WTC11 (cell line): Measurements from ENCODE around the gene EIF3B. TPM values are rescaled to one million over a fixed set of nuclear protein-coding genes. Genes with fewer than 3 reads are reported as not detected.

Experiments
- ATAC-seq: fragments of 200-7000 bp; cut with Tn5 transposase; 2 replicates; pipeline ENCODE4 v1.10.0; 2021; ENCODE audit warnings: mild to moderate bottlenecking, moderate library complexity
- CTCF ChIA-PET: fragments of 300-600 bp; sonication (Branson Sonifier 250); formaldehyde crosslinking; loops from one replicate; lab custom pipeline; 2021; ENCODE audit warnings: antibody characterized with exemption; lab: Charles Lee
- POLR2A ChIA-PET: fragments of 350-600 bp; sonication (Branson Sonifier 250); formaldehyde crosslinking; loops from one replicate; lab custom pipeline; 2021; ENCODE audit warnings: antibody characterized with exemption; lab: Charles Lee
- DNase-seq: peaks from one replicate; pipeline ENCODE4 v3.0.0; 2021; ENCODE audit warnings: low spot score
- H3K27ac Mint-ChIP-seq: 2 replicates; pipeline ENCODE4 v1.8.0; 2021; ENCODE audit warnings: mixed read lengths
- H3K27me3 Mint-ChIP-seq: 2 replicates; pipeline ENCODE4 v1.8.0; 2021; ENCODE audit warnings: low read depth, mild to moderate bottlenecking, moderate library complexity, mixed read lengths
- H3K36me3 Mint-ChIP-seq: 2 replicates; pipeline ENCODE4 v1.8.0; 2021; ENCODE audit warnings: mixed read lengths
- H3K4me1 Mint-ChIP-seq: 2 replicates; pipeline ENCODE4 v1.8.0; 2022; ENCODE audit warnings: mixed read lengths
- H3K4me3 Mint-ChIP-seq: 2 replicates; pipeline ENCODE4 v1.8.0; 2021; ENCODE audit warnings: mild to moderate bottlenecking, moderate library complexity, mixed read lengths
- H3K9me3 Mint-ChIP-seq: 2 replicates; pipeline ENCODE4 v1.8.0; 2021; ENCODE audit warnings: mixed read lengths
- AR ChIP-seq: fragments of 250-450 bp; sonication (Bioruptor Pico); IDR thresholded peaks from 2 replicates; pipeline ENCODE4 v1.9.0; 2021; ENCODE audit warnings: mild to moderate bottlenecking
- ARID4B ChIP-seq: sonication (generic); formaldehyde crosslinking; IDR thresholded peaks from 2 replicates; pipeline ENCODE4 v1.8.0; 2023; ENCODE audit warnings: missing genetic modification reagents, mild to moderate bottlenecking, borderline replicate concordance
- ATF1 ChIP-seq: sonication (generic); formaldehyde crosslinking; IDR thresholded peaks from 2 replicates; pipeline ENCODE4 v1.8.1; 2023; ENCODE audit warnings: mild to moderate bottlenecking, moderate library complexity, missing genetic modification reagents
- ATF3 ChIP-seq: sonication (generic); formaldehyde crosslinking; conservative IDR thresholded peaks from 2 replicates; pipeline ENCODE4 v1.8.1; 2022; ENCODE audit warnings: mild to moderate bottlenecking, missing genetic modification reagents
- CBFB ChIP-seq: sonication (generic); formaldehyde crosslinking; IDR thresholded peaks from 2 replicates; pipeline ENCODE4 v1.8.1; 2022; ENCODE audit warnings: mild to moderate bottlenecking, low read depth, missing genetic modification reagents
- GABPB1 ChIP-seq: sonication (generic); formaldehyde crosslinking; IDR thresholded peaks from 2 replicates; pipeline ENCODE4 v1.8.1; 2023; ENCODE audit warnings: mild to moderate bottlenecking, missing genetic modification reagents
- KAT7 ChIP-seq: sonication (generic); formaldehyde crosslinking; IDR thresholded peaks from 2 replicates; pipeline ENCODE4 v1.8.1; 2023; ENCODE audit warnings: missing genetic modification reagents, mild to moderate bottlenecking, borderline replicate concordance
- NFYB ChIP-seq: sonication (generic); formaldehyde crosslinking; conservative IDR thresholded peaks from 2 replicates; pipeline ENCODE4 v1.8.0; 2022; ENCODE audit warnings: low read depth, missing genetic modification reagents
- PREB ChIP-seq: sonication (generic); formaldehyde crosslinking; IDR thresholded peaks from 2 replicates; pipeline ENCODE4 v1.8.1; 2022; ENCODE audit warnings: mild to moderate bottlenecking, missing genetic modification reagents, moderate library complexity, borderline replicate concordance
- RELA ChIP-seq: sonication (generic); formaldehyde crosslinking; IDR thresholded peaks from 2 replicates; pipeline ENCODE4 v1.8.1; 2022; ENCODE audit warnings: missing genetic modification reagents, mild to moderate bottlenecking, borderline replicate concordance
- RORB ChIP-seq: fragments of 250-450 bp; sonication (Bioruptor Pico); IDR thresholded peaks from 2 replicates; pipeline ENCODE4 v1.9.0; 2021; ENCODE audit warnings: mild to moderate bottlenecking
- SMAD3 ChIP-seq: sonication (generic); formaldehyde crosslinking; IDR thresholded peaks from 2 replicates; pipeline ENCODE4 v1.8.0; 2022; ENCODE audit warnings: missing genetic modification reagents, mild to moderate bottlenecking, borderline replicate concordance
- TEAD1 ChIP-seq: sonication (generic); formaldehyde crosslinking; IDR thresholded peaks from 2 replicates; pipeline ENCODE4 v1.8.0; 2022; ENCODE audit warnings: mild to moderate bottlenecking, missing genetic modification reagents
- USF1 ChIP-seq: sonication (generic); formaldehyde crosslinking; IDR thresholded peaks from 2 replicates; pipeline ENCODE4 v1.8.0; 2022; ENCODE audit warnings: mild to moderate bottlenecking, missing genetic modification reagents
- ZNF416 ChIP-seq: fragments of 250-450 bp; sonication (Bioruptor Pico); IDR thresholded peaks from 2 replicates; pipeline ENCODE4 v1.9.0; 2021; ENCODE audit warnings: mild to moderate bottlenecking, inconsistent platforms
- ZNF423 ChIP-seq: fragments of 250-450 bp; sonication (Bioruptor Pico); IDR thresholded peaks from 2 replicates; pipeline ENCODE4 v2.1.2; 2022; ENCODE audit warnings: mild to moderate bottlenecking, moderate library complexity
- ZNF532 ChIP-seq: fragments of 250-450 bp; sonication (Bioruptor Pico); IDR thresholded peaks from 2 replicates; pipeline ENCODE4 v1.9.0; 2021; ENCODE audit warnings: mild to moderate bottlenecking, borderline replicate concordance
- ZNF671 ChIP-seq: fragments of 250-450 bp; sonication (Bioruptor Pico); IDR thresholded peaks from 2 replicates; pipeline ENCODE4 v1.8.0; 2021; ENCODE audit warnings: mild to moderate bottlenecking
- total RNA-seq: library from RNA; stranded (reverse); gene quantifications from 3 replicates; pipeline ENCODE4 v1.2.3, GENCODE V29; 2021
- TF ChIP-seq, protein P1 (sequence below): sonication (generic); formaldehyde crosslinking; IDR thresholded peaks from 2 replicates; pipeline ENCODE4 v1.8.1; 2023; ENCODE audit warnings: mild to moderate bottlenecking, moderate library complexity, missing genetic modification reagents

The EIF3B gene
- total RNA-seq, 1 experiment from 2014 or later = 361 TPM

- peak overlapping the region; percentile 87 for H3K4me3 Mint-ChIP-seq
- no peak for DNase-seq
- peak overlapping the region; percentile 89 for H3K27ac Mint-ChIP-seq
- no peaks in the 10 kb centered on the region for H3K9me3 Mint-ChIP-seq
- no peaks in the 10 kb centered on the region for H3K27me3 Mint-ChIP-seq
- ATAC-seq = no peak
- H3K36me3 Mint-ChIP-seq = peaks cover 45% of the 10 kb centered on the region
- 0 out of 2 replicates have a peak, but pooled peaks have one; percentile 9 for TF ChIP-seq USF1 (CRISPR knock-in tag)
- no peak for TF ChIP-seq ATF1
- POLR2A ChIA-PET = no interaction called here
- CTCF ChIA-PET = interaction anchor here (0.8 to 1.8 kb wide), 2 partner anchors 10 to 76 kb away, joined by 4 to 5 read pairs; no protein-coding TSS in a partner anchor
- H3K4me1 Mint-ChIP-seq = peaks cover 25% of the 10 kb centered on the region
Measured at GRCh38 chr7:2355705-2356008, 1.0 kb downstream of the EIF3B start.

DNA sequence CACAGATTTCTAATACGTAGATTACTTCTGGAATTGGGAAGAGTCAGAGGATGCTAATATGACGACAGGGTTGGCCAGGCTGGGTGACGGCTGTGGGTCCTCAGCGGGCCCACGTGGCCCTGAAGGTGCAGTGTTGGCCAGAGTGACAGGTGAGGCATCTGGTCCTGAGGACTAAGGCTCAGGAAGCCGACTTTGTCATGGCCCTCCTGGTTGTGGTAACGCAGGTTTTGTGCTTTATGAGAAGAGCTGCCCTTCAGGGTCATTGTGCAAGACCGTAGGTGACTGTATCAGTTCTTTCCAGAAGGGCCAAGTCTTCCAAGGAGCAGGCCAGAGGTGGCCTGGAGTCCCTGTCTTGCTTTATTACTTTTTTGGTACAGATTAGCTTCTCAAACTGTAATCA, 2.5 kb downstream of the EIF3B start:
- H3K27me3 Mint-ChIP-seq = no peaks in the 10 kb centered on the region
- ChIA-PET CTCF (interaction anchor here (0.6 kb wide), 1 partner anchor 197 kb away, joined by 3 read pairs; no protein-coding TSS in a partner anchor), POLR2A (no interaction called here)
- no peaks in the 10 kb centered on the region for H3K9me3 Mint-ChIP-seq
- peak overlapping the region; percentile 90 for H3K27ac Mint-ChIP-seq
- H3K36me3 Mint-ChIP-seq = peaks cover 52% of the 10 kb centered on the region
- peak overlapping the region; percentile 87 for H3K4me3 Mint-ChIP-seq
- no peak for ATAC-seq
- DNase-seq = no peak
- peaks cover 25% of the 10 kb centered on the region for H3K4me1 Mint-ChIP-seq
- TF ChIP-seq ARID4B (CRISPR knock-in tag) = no peak
- no peak for TF ChIP-seq ZNF416
- TF ChIP-seq ZNF423 (CRISPR knock-in tag) = no peak
- TF ChIP-seq PREB (CRISPR knock-in tag) = no peak
- no peak for TF ChIP-seq SMAD3
- TF ChIP-seq ATF3 (CRISPR knock-in tag) = no peak
- TF ChIP-seq, protein P1, sequence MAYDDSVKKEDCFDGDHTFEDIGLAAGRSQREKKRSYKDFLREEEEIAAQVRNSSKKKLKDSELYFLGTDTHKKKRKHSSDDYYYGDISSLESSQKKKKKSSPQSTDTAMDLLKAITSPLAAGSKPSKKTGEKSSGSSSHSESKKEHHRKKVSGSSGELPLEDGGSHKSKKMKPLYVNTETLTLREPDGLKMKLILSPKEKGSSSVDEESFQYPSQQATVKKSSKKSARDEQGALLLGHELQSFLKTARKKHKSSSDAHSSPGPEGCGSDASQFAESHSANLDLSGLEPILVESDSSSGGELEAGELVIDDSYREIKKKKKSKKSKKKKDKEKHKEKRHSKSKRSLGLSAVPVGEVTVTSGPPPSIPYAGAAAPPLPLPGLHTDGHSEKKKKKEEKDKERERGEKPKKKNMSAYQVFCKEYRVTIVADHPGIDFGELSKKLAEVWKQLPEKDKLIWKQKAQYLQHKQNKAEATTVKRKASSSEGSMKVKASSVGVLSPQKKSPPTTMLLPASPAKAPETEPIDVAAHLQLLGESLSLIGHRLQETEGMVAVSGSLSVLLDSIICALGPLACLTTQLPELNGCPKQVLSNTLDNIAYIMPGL (CRISPR knock-in tag) = no peak
- TF ChIP-seq NFYB (CRISPR knock-in tag) = no peak
- TF ChIP-seq RELA (CRISPR knock-in tag) = no peak
- TF ChIP-seq CBFB (CRISPR knock-in tag) = no peak
- TF ChIP-seq ZNF532 (CRISPR knock-in tag) = no peak
- TF ChIP-seq AR (CRISPR knock-in tag) = no peak
- no peak for TF ChIP-seq TEAD1 (CRISPR knock-in tag)
- no peak for TF ChIP-seq RORB
- no peak for TF ChIP-seq ZNF671
- no peak for TF ChIP-seq GABPB1
- no peak for TF ChIP-seq KAT7
